Upper lobe of left lung (tissue), 6 donors: Measurements from ENCODE around the gene SGSM1. TPM values are rescaled to one million over a fixed set of nuclear protein-coding genes. Genes with fewer than 3 reads are reported as not detected.

ENCODE experiments used
- ATAC-seq, 2 donors: fragments of 200-7000 bp; cut with Tn5 transposase; one replicate each; pipeline ENCODE4 v1.9.1; 2022; ENCODE audit warnings: mild to moderate bottlenecking in 2 of 2, moderate library complexity in 2 of 2; ENCODE audit not compliant: low FRiP score in 2 of 2
- DNase-seq, 2 donors: peaks; one replicate each; pipeline ENCODE4 v3.0.0-alpha.2; 2019 to 2020
- H3K27ac ChIP-seq, 4 donors: fragments of 200-600 bp; sonication (generic); one replicate each; pipeline ENCODE4 v1.5.1; 2016 to 2019
- H3K27me3 ChIP-seq, 4 donors: fragments of 200-600 bp; sonication (generic); one replicate each; pipeline ENCODE4 v1.5.1; 2017 to 2019
- H3K36me3 ChIP-seq, 4 donors: fragments of 200-600 bp; sonication (generic); one replicate each; pipeline ENCODE4 v1.5.1; 2016 to 2019
- H3K4me1 ChIP-seq, 4 donors: fragments of 200-600 bp; sonication (generic); one replicate each; pipeline ENCODE4 v1.5.1; 2018 to 2019
- H3K4me3 ChIP-seq, 4 donors: fragments of 200-600 bp; sonication (generic); one replicate each; pipeline ENCODE4 v1.5.1; 2017 to 2019; ENCODE audit warnings: mild to moderate bottlenecking in 2 of 4, moderate library complexity in 1 of 4
- H3K9me3 ChIP-seq, 4 donors: fragments of 200-600 bp; sonication (generic); one replicate each; pipeline ENCODE4 v1.5.1; 2018 to 2019
- CTCF ChIP-seq, 6 experiments: fragments of 450-650 bp in 4 of 6; fragments of 200-600 bp in 2 of 6; sonication (generic) in 2 of 6; IDR thresholded peaks; one replicate each; pipeline ENCODE4 v1.5.1; 2016 to 2019; ENCODE audit warnings: antibody characterized with exemption in 6 of 6
- EP300 ChIP-seq, 4 donors: sonication (generic); formaldehyde crosslinking; IDR thresholded peaks; one replicate each; pipeline ENCODE4 v1.5.1; 2017; ENCODE audit warnings: antibody characterized with exemption in 4 of 4, control low read depth in 2 of 4
- POLR2A ChIP-seq, 4 donors: fragments of 450-650 bp; IDR thresholded peaks; one replicate each; pipeline ENCODE4 v1.5.1; 2016 to 2017; ENCODE audit warnings: antibody characterized with exemption in 4 of 4, mild to moderate bottlenecking in 2 of 4
- POLR2AphosphoS5 ChIP-seq, 2 donors: sonication (generic); formaldehyde crosslinking; IDR thresholded peaks; one replicate each; pipeline ENCODE4 v1.5.1; 2017; ENCODE audit warnings: antibody characterized with exemption in 2 of 2
- WGBS, 2 donors: methylation state at CpG; one replicate each; pipeline ENCODE4 v1.1.5; 2017 to 2018; 5-methylcytosine and 5-hydroxymethylcytosine counted together
- total RNA-seq, 6 donors: library from RNA; depleted of rRNA in 4 of 6; stranded (reverse); fragments of >200 nt in 4 of 6; gene quantifications; one replicate each; pipeline versions ENCODE4 v1.1.0 to v1.2.1, GENCODE V29; 2016 to 2021
- donor health status: DM: no; HTN: no; CAD: no; lungs with moderate emphysema.
- donor health status: DM: no; HTN: yes; CAD: no; lungs with severe emphysema.

SGSM1 gene
- 1 to 10 TPM in 4 of 6 donors, under 1 TPM in 2; 0.76 to 4.2 (median 2.8) TPM for total RNA-seq

- Histone ChIP-seq H3K4me3 (peak within 1 kb of the TSS; percentile 25 to 70 (median 56)), H3K36me3 (no peaks in the 10 kb centered on the region), H3K9me3 (no peaks in the 10 kb centered on the region), H3K27ac (peak within 1 kb of the TSS; percentile 24 to 78 (median 77)), H3K4me1 (peaks cover 6 to 30% (median 10%) of the 10 kb centered on the region in 4 donors), H3K27me3 (no peaks in the 10 kb centered on the region)
- peak in 2 of 4 donors; percentile 27 to 61 for TF ChIP-seq POLR2A (IDR thresholded peaks at IDR 0.05)
- peak in 1 of 2 donors; percentile 14 for TF ChIP-seq POLR2AphosphoS5 (IDR thresholded peaks at IDR 0.05)
- no peak for TF ChIP-seq CTCF (IDR thresholded peaks at IDR 0.05)
- no peak for TF ChIP-seq EP300 (IDR thresholded peaks at IDR 0.05)
- 4 to 12% methylated on average over 11 to 52 of the region's 80 CpGs for WGBS, 2 donors
- DNase-seq: peak; percentile 85 to 96
- ATAC-seq: peak; percentile 72 to 94
Measured at GRCh38 chr22:24805790-24806662, at the start of gene SGSM1. Gene SGSM1 (plus strand): TSS chr22:24806211. CDS start chr22:24806326, 115 bp downstream.

- 59 to 63% methylated on average over 12 of the region's 12 CpGs for WGBS, 2 donors
- H3K36me3 ChIP-seq: no peaks in the 10 kb centered on the region
- no peak overlapping the region for H3K27ac ChIP-seq
- H3K9me3 ChIP-seq: no peaks in the 10 kb centered on the region
- H3K4me3 ChIP-seq: no peak overlapping the region
- H3K27me3 ChIP-seq: no peaks in the 10 kb centered on the region
- ATAC-seq (peak in 1 of 2 donors; percentile 52), DNase-seq (peak in 1 of 2 donors; percentile 25)
- no peaks in the 10 kb centered on the region for H3K4me1 ChIP-seq
- TF ChIP-seq CTCF (IDR thresholded peaks at IDR 0.05) (peak; percentile 53 to 75 (median 70)), POLR2AphosphoS5 (IDR thresholded peaks at IDR 0.05) (no peak)
Measured at GRCh38 chr22:24758164-24758799, 47.7 kb upstream of the SGSM1 start.

- Histone ChIP-seq H3K27ac (no peak overlapping the region), H3K4me3 (no peak overlapping the region), H3K36me3 (no peaks in the 10 kb centered on the region), H3K27me3 (no peaks in the 10 kb centered on the region), H3K4me1 (no peaks in the 10 kb centered on the region), H3K9me3 (no peaks in the 10 kb centered on the region)
- TF ChIP-seq CTCF (IDR thresholded peaks at IDR 0.05) (no peak), EP300 (IDR thresholded peaks at IDR 0.05) (no peak), POLR2A (IDR thresholded peaks at IDR 0.05) (no peak), POLR2AphosphoS5 (IDR thresholded peaks at IDR 0.05) (no peak)
- 45 to 59% methylated on average over 6 of the region's 6 CpGs for WGBS, 2 donors
- ATAC-seq (no peak), DNase-seq (no peak)
Measured at GRCh38 chr22:24759765-24760164, 46.2 kb upstream of the SGSM1 start.

DNA sequence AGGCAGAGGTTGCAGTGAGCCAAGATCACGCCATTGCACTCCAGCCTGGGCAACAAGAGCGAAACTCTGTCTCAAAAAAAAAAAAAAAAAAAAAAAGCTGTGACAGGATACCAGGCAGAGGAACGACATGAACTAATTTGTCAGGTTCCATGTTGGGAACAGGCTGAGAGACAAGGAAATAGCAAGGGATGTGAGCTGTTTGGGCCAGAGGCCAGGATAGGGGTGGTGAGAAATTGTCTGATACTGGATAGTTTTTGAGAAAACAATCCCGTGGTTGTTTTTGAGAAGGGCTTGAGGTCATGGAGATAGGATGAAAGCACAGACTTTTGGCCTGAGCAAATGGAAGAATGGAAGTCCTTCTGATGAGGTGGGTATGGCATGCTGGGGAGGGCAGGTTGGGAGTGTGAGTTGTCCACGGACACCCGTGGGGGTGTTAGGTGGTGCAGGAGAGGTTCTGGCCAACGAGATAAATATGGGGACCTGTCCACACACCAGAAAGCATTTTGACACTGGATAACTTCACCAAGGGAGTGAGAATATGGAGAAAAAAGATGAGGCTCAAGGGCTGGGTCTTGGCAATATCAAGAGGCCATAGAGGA lies 45.2 kb upstream of the SGSM1 start:
- Histone ChIP-seq H3K27me3 (no peaks in the 10 kb centered on the region), H3K4me3 (no peak overlapping the region), H3K4me1 (no peaks in the 10 kb centered on the region), H3K9me3 (no peaks in the 10 kb centered on the region), H3K27ac (no peak overlapping the region), H3K36me3 (no peaks in the 10 kb centered on the region)
- TF ChIP-seq POLR2AphosphoS5 (IDR thresholded peaks at IDR 0.05) (no peak), POLR2A (IDR thresholded peaks at IDR 0.05) (no peak), EP300 (IDR thresholded peaks at IDR 0.05) (no peak), CTCF (IDR thresholded peaks at IDR 0.05) (no peak)
- DNase-seq: no peak
- no peak for ATAC-seq
- 58 to 79% methylated on average over 7 of the region's 7 CpGs for WGBS, 2 donors
